NT2/D1 (cell line): ENCODE measurements around the gene BRD1.
A peak's percentile ranks its signal among the peaks of the same experiment; 100 is the strongest.

Experiments used
- DNase-seq: peaks from one replicate; pipeline ENCODE4 v3.0.0-alpha.2; 2011; ENCODE audit warnings: low read depth, low spot score
- H3K27me3 ChIP-seq: 2 replicates; pipeline ENCODE4 v1.6.0; 2011; ENCODE audit warnings: mild to moderate bottlenecking; ENCODE audit not compliant: insufficient read length, insufficient read depth
- H3K36me3 ChIP-seq: 2 replicates; pipeline ENCODE4 v1.6.1; 2011; ENCODE audit warnings: mild to moderate bottlenecking, low read length, mixed read lengths; ENCODE audit not compliant: insufficient read depth, insufficient read length
- H3K4me1 ChIP-seq: 2 replicates; pipeline ENCODE4 v1.5.1; 2011; ENCODE audit not compliant: insufficient read depth, insufficient read length
- H3K4me3 ChIP-seq: 2 replicates; pipeline ENCODE4 v1.5.1; 2011; ENCODE audit warnings: low read depth; ENCODE audit not compliant: insufficient read length
- H3K9ac ChIP-seq: 2 replicates; pipeline ENCODE4 v1.6.0; 2011; ENCODE audit warnings: low read depth; ENCODE audit not compliant: insufficient read length
- H3K9me3 ChIP-seq: 2 replicates; pipeline ENCODE4 v1.5.1; 2011; ENCODE audit warnings: mild to moderate bottlenecking, low read length; ENCODE audit not compliant: insufficient read depth
- SUZ12 ChIP-seq: IDR thresholded peaks from 2 replicates; pipeline ENCODE4 v1.6.1; 2011; ENCODE audit not compliant: insufficient read length, insufficient read depth; ENCODE audit errors: extremely low read depth
- YY1 ChIP-seq: IDR thresholded peaks from 2 replicates; pipeline ENCODE4 v1.6.1; 2011; ENCODE audit not compliant: insufficient read length, insufficient read depth
- ZNF274 ChIP-seq: IDR thresholded peaks from 2 replicates; pipeline ENCODE4 v1.6.1; 2011; ENCODE audit warnings: mild to moderate bottlenecking, low read depth, low read length

BRD1 gene

DNA sequence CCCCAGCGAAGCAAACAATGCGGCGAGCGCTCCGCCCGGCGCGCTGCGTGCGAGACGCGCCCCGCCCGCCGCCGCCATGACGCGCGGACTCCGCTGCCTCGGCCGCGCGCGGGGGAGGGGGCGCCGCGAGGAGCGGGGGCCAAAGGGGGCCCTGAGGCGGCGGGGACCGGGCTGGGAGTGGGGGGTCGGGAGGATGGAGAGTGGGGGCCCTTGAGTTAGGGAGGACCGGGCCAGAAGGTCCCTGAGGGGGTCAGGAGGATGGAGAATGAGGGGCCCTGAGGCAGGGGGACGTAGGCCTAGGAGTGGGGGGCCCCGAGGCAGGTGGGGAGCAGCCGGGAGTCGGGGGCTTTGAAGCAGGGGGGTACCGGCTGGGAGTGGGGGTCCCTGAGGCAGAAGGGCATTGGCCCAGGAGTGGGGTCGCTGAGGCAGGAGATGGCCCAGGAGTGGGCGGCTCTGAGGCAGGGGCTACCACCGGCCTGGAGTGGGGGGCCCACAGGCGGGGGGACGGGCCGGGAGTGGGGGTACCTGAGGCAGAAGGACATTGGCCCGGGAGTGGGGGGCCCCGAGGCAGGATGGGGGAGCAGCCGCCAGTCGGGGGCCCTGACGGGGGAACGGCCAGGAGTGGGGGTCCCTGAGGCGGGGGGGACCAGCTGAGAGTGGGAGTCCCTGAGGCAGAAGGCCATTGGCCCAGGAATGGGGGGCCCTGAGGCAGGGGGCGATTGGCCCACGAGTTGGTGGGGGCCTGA lies at the start of gene BRD1:
BRD1 (minus strand) TSS at position 21 of the 746 bp plus-strand sequence. CDS start 3,556 bp downstream, outside the sequence.
- H3K27me3 ChIP-seq = no peaks in the 10 kb centered on the region
- no peak for DNase-seq
- peaks cover 36% of the 10 kb centered on the region for H3K36me3 ChIP-seq
- TF ChIP-seq YY1 (no peak), ZNF274 (no peak), SUZ12 (no peak)
- peaks cover 5% of the 10 kb centered on the region for H3K4me1 ChIP-seq
- H3K9me3 ChIP-seq = peaks cover 42% of the 10 kb centered on the region; the same call in 1 of the 2 replicates
- H3K9ac ChIP-seq = peak within 1 kb of the TSS; percentile 88
- H3K4me3 ChIP-seq = peak within 1 kb of the TSS; percentile 75

DNA sequence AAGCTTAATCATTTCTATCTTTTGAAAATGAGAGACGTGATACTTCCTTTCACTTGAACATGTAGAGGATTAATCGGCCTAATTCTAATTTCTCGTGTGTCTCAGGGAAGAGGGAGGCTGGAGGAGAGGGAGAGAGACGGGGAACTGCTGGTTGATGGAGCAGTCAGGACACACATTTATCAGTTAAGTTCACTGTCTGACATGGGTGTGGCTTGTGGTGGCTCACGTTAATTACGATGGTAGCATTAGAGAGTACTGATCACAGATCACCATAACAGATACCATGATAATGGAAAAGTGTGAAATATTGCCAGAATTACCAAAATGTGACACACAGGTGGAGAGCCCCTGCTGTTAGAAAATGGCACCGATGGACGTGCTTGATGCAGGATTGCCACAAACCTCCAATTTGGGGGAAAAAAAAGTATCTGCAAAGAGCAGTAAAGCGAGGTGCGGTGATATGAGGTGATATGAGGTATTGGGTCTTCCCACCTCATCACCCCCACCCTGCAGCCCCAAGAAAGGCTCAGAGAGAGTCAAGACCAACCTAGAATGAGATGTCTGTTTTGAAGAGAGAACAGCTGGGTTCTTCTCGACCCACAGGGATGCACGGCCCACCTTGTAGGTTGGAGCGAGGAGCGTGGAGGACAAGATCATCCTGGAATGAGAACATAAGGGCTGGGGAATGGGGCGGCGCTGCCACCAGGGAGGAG lies 45.7 kb upstream of the BRD1 start:
- Histone ChIP-seq H3K9ac (no peak overlapping the region), H3K36me3 (peaks cover 5% of the 10 kb centered on the region), H3K9me3 (peaks cover 10% of the 10 kb centered on the region; the same call in 1 of the 2 replicates), H3K4me1 (no peaks in the 10 kb centered on the region), H3K4me3 (no peak overlapping the region), H3K27me3 (no peaks in the 10 kb centered on the region)
- no peak for TF ChIP-seq ZNF274
- no peak for TF ChIP-seq SUZ12
- no peak for TF ChIP-seq YY1
- DNase-seq = no peak

DNA sequence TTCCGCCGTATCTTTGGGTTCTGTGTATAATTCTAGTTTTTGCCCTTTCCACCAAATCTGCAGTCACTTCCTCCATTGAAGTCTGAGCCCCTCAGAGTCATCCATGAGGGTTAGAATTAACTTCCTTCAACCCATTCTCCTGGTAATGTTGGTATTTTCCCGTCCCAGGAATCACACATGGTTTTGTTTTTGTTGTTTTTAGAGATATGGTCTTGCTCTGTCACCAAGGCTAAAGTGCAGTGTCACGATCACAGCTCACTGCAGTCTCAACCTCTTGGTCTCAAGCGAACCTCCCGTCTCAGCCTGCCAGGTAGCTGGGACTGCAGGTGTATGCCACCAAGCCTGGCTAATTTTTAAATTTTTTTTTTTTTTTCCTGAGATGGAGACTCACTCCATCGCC lies 44.7 kb upstream of the BRD1 start:
- no peak for DNase-seq

DNA sequence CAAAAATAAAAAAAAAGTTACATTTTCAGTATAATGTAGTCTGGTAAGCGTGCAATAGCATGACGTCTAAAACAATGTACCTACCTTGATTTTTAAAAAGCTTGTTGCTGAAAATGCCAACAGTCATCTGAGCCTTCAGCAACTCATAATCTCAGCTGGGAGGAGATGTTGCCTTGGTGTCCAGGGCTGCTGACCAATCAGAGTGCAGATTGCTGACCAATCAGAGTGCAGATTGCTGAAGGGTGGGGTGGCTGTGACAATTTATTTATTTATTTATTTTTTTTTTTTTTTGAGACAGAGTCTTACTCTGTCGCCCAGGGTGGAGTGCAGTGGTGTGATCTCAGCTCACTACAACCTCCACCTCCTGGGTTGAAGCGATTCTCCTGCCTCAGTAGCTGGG lies 43.8 kb upstream of the BRD1 start:
- no peaks in the 10 kb centered on the region for H3K4me1 ChIP-seq
- DNase-seq = no peak
- H3K9me3 ChIP-seq = peaks cover 10% of the 10 kb centered on the region; the same call in 1 of the 2 replicates
- H3K4me3 ChIP-seq = no peak overlapping the region
- TF ChIP-seq YY1 (no peak), ZNF274 (no peak), SUZ12 (no peak)
- H3K36me3 ChIP-seq = peaks cover 7% of the 10 kb centered on the region
- no peaks in the 10 kb centered on the region for H3K27me3 ChIP-seq
- H3K9ac ChIP-seq = no peak overlapping the region

More for the DNA sequence above, 44.7 kb upstream of the BRD1 start:
- Histone ChIP-seq H3K4me1 (no peaks in the 10 kb centered on the region), H3K9me3 (peaks cover 10% of the 10 kb centered on the region; the same call in 1 of the 2 replicates), H3K9ac (no peak overlapping the region), H3K4me3 (no peak overlapping the region), H3K27me3 (no peaks in the 10 kb centered on the region), H3K36me3 (peaks cover 7% of the 10 kb centered on the region)
- TF ChIP-seq SUZ12 (no peak), YY1 (no peak), ZNF274 (no peak)

DNA sequence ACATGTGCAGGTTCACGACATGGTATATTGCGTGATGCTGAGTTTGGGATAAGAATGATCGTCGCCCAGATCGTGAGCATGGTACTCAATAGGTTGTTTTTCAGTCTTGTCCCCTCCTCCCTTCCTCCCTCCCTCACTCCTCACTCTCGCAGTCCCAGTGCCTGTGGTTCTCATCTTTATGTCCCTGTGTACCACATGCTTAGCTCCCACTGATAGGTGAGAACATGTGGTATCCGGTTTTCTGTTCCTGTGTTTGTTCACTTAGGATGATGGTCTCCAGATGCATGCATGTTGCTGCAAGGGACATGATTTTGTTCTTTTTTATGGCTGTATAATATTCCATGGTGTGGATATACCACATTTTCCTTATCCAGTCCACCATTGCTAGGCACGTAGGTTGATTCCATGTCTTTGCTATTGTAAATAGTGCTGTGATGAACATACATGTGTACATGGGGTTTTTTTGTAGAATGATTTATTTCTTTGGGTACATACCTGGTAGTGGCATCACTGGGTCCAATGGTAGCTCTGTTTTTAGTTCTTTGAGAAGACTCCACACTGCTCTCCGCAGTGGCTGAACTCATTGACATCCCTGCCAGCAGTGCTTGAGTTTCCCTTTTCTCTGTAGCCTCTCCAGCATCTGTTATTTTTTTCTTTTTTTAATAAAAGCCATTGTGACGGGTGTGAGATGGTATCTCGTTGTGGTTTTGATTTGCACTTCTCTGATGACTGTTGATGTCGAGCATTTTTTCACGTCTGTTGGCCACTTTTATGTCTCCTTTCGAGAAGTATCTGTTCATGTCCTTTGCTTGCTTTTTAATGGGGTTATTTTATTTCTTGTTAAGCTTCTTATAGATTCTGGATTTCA lies 42.4 kb upstream of the BRD1 start:
- Histone ChIP-seq H3K9ac (no peak overlapping the region), H3K27me3 (no peaks in the 10 kb centered on the region), H3K36me3 (peaks cover 7% of the 10 kb centered on the region), H3K4me3 (no peak overlapping the region), H3K4me1 (no peaks in the 10 kb centered on the region), H3K9me3 (peaks cover 17% of the 10 kb centered on the region; the same call in 1 of the 2 replicates)
- DNase-seq = no peak
- TF ChIP-seq SUZ12 = no peak
- no peak for TF ChIP-seq YY1
- no peak for TF ChIP-seq ZNF274

DNA sequence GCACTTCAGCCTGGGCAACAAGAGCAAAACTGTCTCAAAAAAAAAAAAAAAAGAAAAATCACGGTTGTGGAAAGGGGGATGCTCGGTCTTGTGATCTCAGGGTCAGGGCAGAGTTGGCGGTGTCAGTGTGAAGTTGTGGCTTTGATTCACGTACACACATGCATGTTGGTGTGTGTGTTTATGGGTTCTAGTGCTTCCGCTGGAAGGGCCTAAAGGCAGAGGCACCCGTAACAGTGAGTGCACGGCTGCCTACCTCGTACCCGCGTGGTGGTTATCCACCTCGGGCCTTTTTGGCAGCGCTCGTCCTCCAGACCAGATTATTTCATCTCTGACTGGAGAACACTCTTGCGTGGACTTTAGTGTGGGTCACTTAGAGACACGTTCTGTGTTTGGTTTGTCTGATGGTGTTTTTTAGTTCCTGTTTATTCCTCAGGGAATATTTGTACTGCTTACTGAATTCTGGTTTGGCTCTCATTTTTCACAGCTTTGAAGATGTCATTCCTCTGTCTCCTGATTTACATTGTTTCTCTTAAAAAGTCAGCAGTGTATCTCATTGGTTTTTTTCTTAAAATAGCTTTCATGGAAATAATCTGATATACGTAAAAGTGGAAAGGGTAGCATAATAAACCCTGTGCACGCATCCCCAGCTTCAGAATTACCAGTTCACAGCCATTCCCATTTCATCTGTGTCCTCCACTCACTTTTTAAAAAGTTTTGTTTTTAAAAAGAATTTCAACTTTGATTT lies 41.6 kb upstream of the BRD1 start:
- Histone ChIP-seq H3K27me3 (no peaks in the 10 kb centered on the region), H3K36me3 (peaks cover 7% of the 10 kb centered on the region), H3K9me3 (peaks cover 17% of the 10 kb centered on the region; the same call in 1 of the 2 replicates), H3K4me3 (no peak overlapping the region), H3K4me1 (no peaks in the 10 kb centered on the region), H3K9ac (no peak overlapping the region)
- TF ChIP-seq ZNF274 = no peak
- TF ChIP-seq YY1 = no peak
- no peak for TF ChIP-seq SUZ12
- DNase-seq = no peak
